H1 (cell line): ENCODE results near the gene SEL1L. TPM values are rescaled to one million over a fixed set of nuclear protein-coding genes. Genes with fewer than 3 reads are reported as not detected.
A peak's percentile ranks its signal among the peaks of the same experiment; 100 is the strongest.

Experiments
- CTCF ChIA-PET: fragments of 300-600 bp; sonication (Branson Sonifier 250); formaldehyde crosslinking; loops from one replicate; lab custom pipeline; 2021; ENCODE audit not compliant: partially characterized antibody; lab: Charles Lee
- POLR2A ChIA-PET: fragments of 300-600 bp; sonication (Branson Sonifier 250); formaldehyde crosslinking; loops from one replicate; lab custom pipeline; 2021; ENCODE audit warnings: inconsistent platforms; ENCODE audit not compliant: partially characterized antibody; lab: Charles Lee
- DNase-seq, 2 experiments: peaks; one replicate each; pipeline versions ENCODE4 v3.0.0 to v3.0.0-alpha.2; 2010 to 2022; ENCODE audit warnings: low spot score in 2 of 2, low read depth in 1 of 2, mixed read lengths in 1 of 2
- FAIRE-seq: peaks from 2 replicates; lab custom pipeline; 2011; peaks lifted over from hg19 to GRCh38; lab: Jason Lieb, UNC
- H2AFZ ChIP-seq: 2 replicates; pipeline ENCODE4 v1.8.1; 2012; ENCODE audit warnings: low read length, inconsistent platforms
- H2AK5ac ChIP-seq: 2 replicates; pipeline ENCODE4 v1.6.1; 2013; ENCODE audit warnings: low read depth, low read length
- H2BK120ac ChIP-seq: replicated peaks from 2 replicates; pipeline ENCODE3; 2013; ENCODE audit warnings: low read depth, low read length, inconsistent platforms
- H2BK12ac ChIP-seq: 2 replicates; pipeline ENCODE4 v1.6.1; 2013; ENCODE audit warnings: low read depth, low read length
- H2BK15ac ChIP-seq: 2 replicates; pipeline ENCODE4 v1.6.1; 2013; ENCODE audit warnings: low read length
- H2BK20ac ChIP-seq: 2 replicates; pipeline ENCODE4 v1.6.1; 2013; ENCODE audit warnings: low read length
- H2BK5ac ChIP-seq: 2 replicates; pipeline ENCODE4 v1.6.1; 2013; ENCODE audit warnings: low read depth, low read length
- H3K14ac ChIP-seq: 2 replicates; pipeline ENCODE4 v1.6.1; 2013; ENCODE audit warnings: inconsistent platforms; ENCODE audit not compliant: insufficient read length
- H3K18ac ChIP-seq: 2 replicates; pipeline ENCODE4 v1.6.1; 2013; ENCODE audit warnings: low read length; ENCODE audit errors: extremely low read depth
- H3K23ac ChIP-seq: 2 replicates; pipeline ENCODE4 v1.6.1; 2013; ENCODE audit warnings: inconsistent platforms; ENCODE audit not compliant: insufficient read length
- H3K23me2 ChIP-seq: 2 replicates; pipeline ENCODE4 v1.6.1; 2013; ENCODE audit warnings: low read depth, low read length
- H3K27ac ChIP-seq: 2 replicates; pipeline ENCODE4 v1.6.1; 2011; ENCODE audit warnings: low read depth, low read length, inconsistent platforms
- H3K27me3 ChIP-seq, 4 experiments: replicated peaks in 1 of 4; 1 replicate in 1 of 4; 2 replicates in 3 of 4; pipeline versions ENCODE4 v1.6.1 to v1.8.1; 2011 to 2013; ENCODE audit warnings: low read length in 3 of 4, mild to moderate bottlenecking in 3 of 4, inconsistent platforms in 2 of 4, mixed read lengths in 2 of 4, moderate library complexity in 1 of 4; ENCODE audit not compliant: control insufficient read depth in 3 of 4, insufficient read depth in 3 of 4; ENCODE audit errors: extremely low read depth in 1 of 4
- H3K36me3 ChIP-seq, 4 experiments: 2 replicates each; pipeline versions ENCODE4 v1.6.1 to v1.8.1; 2011 to 2013; ENCODE audit warnings: mild to moderate bottlenecking in 4 of 4, low read length in 3 of 4, moderate library complexity in 2 of 4, control low read depth in 1 of 4, inconsistent platforms in 1 of 4; ENCODE audit not compliant: insufficient read depth in 4 of 4, control insufficient read depth in 2 of 4
- H3K4ac ChIP-seq: replicated peaks from 2 replicates; pipeline ENCODE3; 2013; ENCODE audit warnings: low read length, low read depth, mixed read lengths, inconsistent platforms; ENCODE audit not compliant: insufficient read length
- H3K4me1 ChIP-seq, 4 experiments: replicated peaks in 1 of 4; 1 replicate in 1 of 4; 2 replicates in 3 of 4; pipeline versions ENCODE4 v1.6.1 to v1.8.1; 2011 to 2013; ENCODE audit warnings: low read length in 3 of 4, inconsistent platforms in 2 of 4, mixed read lengths in 1 of 4; ENCODE audit not compliant: insufficient read depth in 4 of 4, control insufficient read depth in 3 of 4
- H3K4me2 ChIP-seq, 2 experiments: 2 replicates each; pipeline versions ENCODE4 v1.6.1 to v1.8.1; 2011 to 2013; ENCODE audit warnings: low read depth in 2 of 2, low read length in 2 of 2, control low read depth in 1 of 2, inconsistent platforms in 1 of 2, mild to moderate bottlenecking in 1 of 2; ENCODE audit not compliant: insufficient read depth in 1 of 2
- H3K4me3 ChIP-seq, 4 experiments: fragments of 200-600, 300-600 bp in 1 of 4; sonication (generic), shearing (Covaris generic), sonication (Bioruptor Twin) in 1 of 4; 2 replicates each; pipeline versions ENCODE4 v1.5.1 to v1.8.1; 2011 to 2016; ENCODE audit warnings: low read length in 4 of 4, low read depth in 3 of 4, control low read depth in 2 of 4, inconsistent platforms in 2 of 4, mild to moderate bottlenecking in 2 of 4, mixed read lengths in 1 of 4, moderate library complexity in 1 of 4; ENCODE audit not compliant: insufficient read depth in 2 of 4; ENCODE audit errors: extremely low read depth in 1 of 4
- H3K56ac ChIP-seq: replicated peaks from 2 replicates; pipeline ENCODE3; 2013; ENCODE audit warnings: low read depth, mild to moderate bottlenecking, mixed read lengths, low read length, inconsistent platforms; ENCODE audit not compliant: insufficient read length
- H3K79me1 ChIP-seq: 2 replicates; pipeline ENCODE4 v1.6.1; 2013; ENCODE audit warnings: low read depth, low read length, control low read depth
- H3K79me2 ChIP-seq, 2 experiments: 2 replicates each; pipeline versions ENCODE4 v1.6.1 to v1.8.1; 2012 to 2013; ENCODE audit warnings: low read length in 2 of 2, mild to moderate bottlenecking in 2 of 2, inconsistent platforms in 1 of 2; ENCODE audit not compliant: insufficient read depth in 2 of 2, control insufficient read depth in 1 of 2
- H3K9ac ChIP-seq, 4 experiments: replicated peaks in 1 of 4; 1 replicate in 1 of 4; 2 replicates in 3 of 4; pipeline versions ENCODE4 v1.6.1 to v1.8.1; 2011 to 2013; ENCODE audit warnings: low read depth in 3 of 4, low read length in 3 of 4, control low read depth in 2 of 4, mild to moderate bottlenecking in 2 of 4, moderate library complexity in 2 of 4, inconsistent platforms in 1 of 4; ENCODE audit errors: extremely low read depth in 1 of 4
- H3K9me3 ChIP-seq, 2 experiments: 2 replicates each; pipeline versions ENCODE4 v1.6.1 to v1.8.1; 2012 to 2013; ENCODE audit warnings: mild to moderate bottlenecking in 2 of 2, moderate library complexity in 2 of 2, control low read depth in 1 of 2, inconsistent platforms in 1 of 2, low read depth in 1 of 2, low read length in 1 of 2, mixed read lengths in 1 of 2; ENCODE audit not compliant: insufficient read depth in 2 of 2
- H4K20me1 ChIP-seq, 2 experiments: replicated peaks in 1 of 2; 2 replicates each; pipeline versions ENCODE3 to v1.8.1; 2011 to 2013; ENCODE audit warnings: inconsistent platforms in 2 of 2, low read length in 2 of 2, mild to moderate bottlenecking in 1 of 2; ENCODE audit not compliant: insufficient read depth in 2 of 2, control insufficient read depth in 1 of 2
- H4K5ac ChIP-seq: 2 replicates; pipeline ENCODE4 v1.6.1; 2013; ENCODE audit warnings: low read length, low read depth, mixed read lengths, inconsistent platforms; ENCODE audit not compliant: insufficient read length
- H4K8ac ChIP-seq: 2 replicates; pipeline ENCODE4 v1.8.0; 2013; ENCODE audit warnings: mild to moderate bottlenecking, moderate library complexity, low read length, inconsistent platforms; ENCODE audit not compliant: insufficient read depth; ENCODE audit errors: extremely low read depth
- H4K91ac ChIP-seq: replicated peaks from 2 replicates; pipeline ENCODE3; 2013; ENCODE audit warnings: low read length, mixed read lengths, inconsistent platforms; ENCODE audit not compliant: insufficient read length
- CEBPB ChIP-seq: IDR thresholded peaks from 2 replicates; pipeline ENCODE4 v1.6.1; 2012; ENCODE audit warnings: low read depth, low read length
- FOSL1 ChIP-seq: IDR thresholded peaks from 2 replicates; pipeline ENCODE4 v1.6.1; 2011; ENCODE audit warnings: mild to moderate bottlenecking, low read depth, low read length, moderate library complexity; ENCODE audit not compliant: insufficient read depth
- KDM4A ChIP-seq: IDR thresholded peaks from one replicate; pipeline ENCODE4 v1.7.1; 2012; ENCODE audit warnings: low read depth, mild to moderate bottlenecking, moderate library complexity, low read length, inconsistent platforms; ENCODE audit not compliant: severe bottlenecking
- POLR2AphosphoS5 ChIP-seq: IDR thresholded peaks from 2 replicates; pipeline ENCODE4 v1.6.1; 2011; ENCODE audit warnings: low read depth, low read length
- RNF2 ChIP-seq: fragments of 200-900, 300-1000 bp; sonication (generic); IDR thresholded peaks from 2 replicates; pipeline ENCODE4 v1.7.1; 2016; ENCODE audit warnings: borderline replicate concordance, low read depth, mild to moderate bottlenecking, antibody characterized with exemption, low read length; ENCODE audit not compliant: poor library complexity, severe bottlenecking; ENCODE audit errors: missing control alignments
- RXRA ChIP-seq: IDR thresholded peaks from 2 replicates; pipeline ENCODE4 v1.6.1; 2011; ENCODE audit warnings: low read depth, mild to moderate bottlenecking, low read length, moderate library complexity; ENCODE audit not compliant: insufficient read depth
- SIN3A ChIP-seq, 2 experiments: IDR thresholded peaks in 1 of 2; conservative IDR thresholded peaks in 1 of 2; 2 replicates each; pipeline ENCODE4 v1.6.1; 2011 to 2012; ENCODE audit warnings: low read length in 2 of 2, improper control_type of control experiment in 1 of 2, low read depth in 1 of 2, mild to moderate bottlenecking in 1 of 2
- TAF1 ChIP-seq: IDR thresholded peaks from 2 replicates; pipeline ENCODE4 v1.6.1; 2011; ENCODE audit warnings: mild to moderate bottlenecking, low read depth, low read length
- WGBS, 2 experiments: shearing (Covaris generic) in 1 of 2; methylation state at CpG; one replicate each; pipeline versions ENCODE4 v1.1.6 to v1.1.7; 2013 to 2015; ENCODE audit warnings: low lambda C conversion rate in 2 of 2, mixed read lengths in 2 of 2, inconsistent platforms in 1 of 2, low coverage in 1 of 2, missing lambda C conversion rate in 1 of 2; ENCODE audit not compliant: insufficient replicate concordance in 2 of 2, insufficient coverage in 1 of 2, insufficient read length in 1 of 2; ENCODE audit errors: extremely low coverage in 1 of 2, missing lambda C conversion rate in 1 of 2; 5-methylcytosine and 5-hydroxymethylcytosine counted together
- polyA plus RNA-seq, 7 experiments: library from polyadenylated mRNA; depleted of rRNA in 3 of 7; stranded (reverse) in 5 of 7; unstranded in 2 of 7; fragments of >200 nt in 5 of 7; fragments of 200-250 nt in 2 of 7; gene quantifications; 1 replicate in 5 of 7; 2 replicates in 1 of 7; 4 replicates in 1 of 7; pipeline versions ENCODE4 v1.2.1 to v1.2.3, GENCODE V29; 2011 to 2013; ENCODE audit warnings: missing spikeins in 2 of 7, mixed read lengths in 2 of 7
- total RNA-seq: library from RNA; stranded (reverse); fragmentation: NEBNext Ultra II Directional; extraction: Animal tissue kit (Norgen Biotek cat#: 25700); gene quantifications from 2 replicates; pipeline ENCODE4 v1.2.1, GENCODE V29; 2021

SEL1L gene
- total and polyA plus RNA-seq, 2 of the 8 experiments (the other 6 are each of a cell fraction or from before 2014, with no cell fraction given) = 4.3 to 34.9 TPM

DNA sequence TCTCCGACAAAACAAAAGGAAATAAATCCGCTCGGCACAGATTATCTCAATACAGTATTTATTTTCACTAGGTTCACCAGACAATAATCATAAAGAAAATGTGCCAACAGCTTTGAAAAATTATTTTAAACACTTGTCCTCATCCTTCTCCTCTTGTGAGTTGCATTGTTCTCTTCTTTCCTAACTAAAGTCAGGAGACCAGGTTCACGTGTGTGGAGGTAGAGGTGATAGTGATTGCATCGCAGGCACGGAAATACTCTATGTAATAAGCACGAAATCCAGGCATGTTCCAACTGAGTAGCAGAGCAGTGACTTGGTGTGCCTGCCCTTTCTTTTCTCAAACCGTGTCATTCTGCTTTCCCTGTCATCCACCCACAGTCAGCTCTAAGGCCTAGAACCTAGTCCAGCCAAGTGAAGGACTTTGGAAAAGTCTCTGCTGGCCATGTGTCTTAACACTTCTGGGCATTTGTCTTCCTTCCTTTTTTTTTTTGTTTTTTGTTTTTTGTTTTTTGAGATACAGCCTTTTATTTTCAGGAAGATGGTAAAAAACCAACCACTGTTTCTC, 939 bp upstream of the SEL1L start:
- Histone ChIP-seq H3K14ac (no peak overlapping the region), H3K79me2 (peaks cover 0 to 13% of the 10 kb centered on the region in 2 experiments; a peak in 2 of 4 replicates), H2BK15ac (peak overlapping the region; percentile 36; the same call in 1 of the 2 replicates), H4K91ac (no peak overlapping the region), H2AK5ac (no peak overlapping the region), H3K4me1 (0 out of 7 replicates have a peak, but pooled peaks cover 0 to 2% (median 0%) of the 10 kb centered on the region in 4 experiments), H2BK12ac (no peak overlapping the region), H4K8ac (no peak overlapping the region), H3K56ac (no peak overlapping the region), H2BK20ac (no peak overlapping the region), H3K18ac (no peak overlapping the region), H3K23ac (no peak overlapping the region), H3K23me2 (peaks cover 3% of the 10 kb centered on the region; the same call in 1 of the 2 replicates), H3K4ac (no peak overlapping the region), H3K36me3 (no peaks in the 10 kb centered on the region), H3K4me3 (peak overlapping the region in 1 of 4 experiments; percentile 94; a peak in 1 of 8 replicates), H2BK5ac (no peak overlapping the region), H2AFZ (peak overlapping the region; percentile 96), H3K9ac (no peak overlapping the region), H3K27me3 (no peaks in the 10 kb centered on the region), H3K27ac (no peak overlapping the region), H3K79me1 (no peaks in the 10 kb centered on the region), H3K4me2 (no peak overlapping the region), H4K5ac (no peak overlapping the region), H3K9me3 (peaks cover 0 to 7% of the 10 kb centered on the region in 2 experiments; a peak in 2 of 4 replicates), H2BK120ac (no peak overlapping the region), H4K20me1 (peaks cover 2 to 4% of the 10 kb centered on the region in 2 experiments)
- ChIA-PET CTCF (interaction anchor here (0.7 kb wide), 1 partner anchor 1940 kb away, joined by 5 read pairs; no protein-coding TSS in a partner anchor), POLR2A (no interaction called here)
- DNase-seq (no peak), FAIRE-seq (no peak)
- TF ChIP-seq TAF1 (no peak), RXRA (no peak), SIN3A (conservative IDR thresholded peaks at IDR 0.05 in 1 of 2, IDR thresholded peaks at IDR 0.05 in 1 of 2; ENCODE audit: low read depth in 1 of 2, low read length in 2 of 2) (no peak), CEBPB (no peak), KDM4A (no peak), FOSL1 (no peak), POLR2AphosphoS5 (no peak), RNF2 (no peak)
- WGBS, 2 experiments = 94% methylated on average over 8 of the region's 8 CpGs; no CpG with 5 or more reads in 1 of the 2 experiments
